ENCODE measurements around the gene ANAPC10.

- no peak for TF ChIP-seq REST (IDR thresholded peaks at IDR 0.05; ENCODE audit: insufficient read depth in 1 of 2, low read depth in 2 of 2, low read length in 2 of 2)
- no peak for TF ChIP-seq POLR2AphosphoS5 (IDR thresholded peaks at IDR 0.05; ENCODE audit: low read depth, low read length)
- no peak for TF ChIP-seq SIN3A (IDR thresholded peaks at IDR 0.05; ENCODE audit: borderline replicate concordance, insufficient read depth, low read length)
- TF ChIP-seq TAF1 (IDR thresholded peaks at IDR 0.05; ENCODE audit: borderline replicate concordance, insufficient read depth, low read length), result no peak
- TF ChIP-seq FOXP2 (optimal IDR thresholded peaks at IDR 0.05; ENCODE audit: borderline replicate concordance, extremely low read depth, extremely low read length, insufficient read depth), result no peak
Measured at GRCh38 chr4:144970597-144970996, 127.4 kb downstream of the ANAPC10 start.
